ENCODE measurements around the gene MROH9. TPM values are rescaled to one million over a fixed set of nuclear protein-coding genes. Genes with fewer than 3 reads are reported as not detected.

MROH9 gene
- total and polyA plus RNA-seq, 7 experiments from 2014 or later, result not detected

GRCh38 chr1:170964506-170964905 is 29.2 kb downstream of the MROH9 start:
- no peak overlapping the region for H3K27ac ChIP-seq (ENCODE audit: low read depth, low read length)
- H3K36me3 ChIP-seq (ENCODE audit: control insufficient read depth in 2 of 3, insufficient read depth in 3 of 3, low read length in 3 of 3), result no peaks in the 10 kb centered on the region
- H3K4me1 Mint-ChIP-seq, result no peaks in the 10 kb centered on the region
- intact Hi-C loops (cut with micrococcal nuclease), result no loop called here
- DNase-seq (no peak), ATAC-seq (no peak)
- H3K4me1 ChIP-seq (ENCODE audit: control insufficient read depth in 2 of 2, insufficient read depth in 2 of 2, low read length in 2 of 2), result no peaks in the 10 kb centered on the region
- H3K4me3 ChIP-seq (ENCODE audit: low read length), result no peak overlapping the region
- H3K4me3 Mint-ChIP-seq, result no peak overlapping the region
- POLR2A ChIA-PET, result no interaction called here
- CTCF ChIA-PET, result interaction anchor here (1.4 kb wide), 1 partner anchor 349 kb away, joined by 4 read pairs; the partner anchor contains the start of gene FMO4
- no peaks in the 10 kb centered on the region for H3K9me3 ChIP-seq (ENCODE audit: control insufficient read depth in 2 of 3, low read length in 3 of 3)
- no peaks in the 10 kb centered on the region for H3K9me3 Mint-ChIP-seq
- no peak overlapping the region for H3K27ac Mint-ChIP-seq
- no peaks in the 10 kb centered on the region for H3K36me3 Mint-ChIP-seq
- peaks cover 12 to 43% (median 28%) of the 10 kb centered on the region in 5 donors for H3K27me3 Mint-ChIP-seq
- H3K27me3 ChIP-seq (ENCODE audit: control insufficient read depth in 2 of 2, insufficient read depth in 2 of 2, low read length in 2 of 2), result no peaks in the 10 kb centered on the region

GRCh38 chr1:170967042-170967910 is 31.9 kb downstream of the MROH9 start:
- H3K4me3 Mint-ChIP-seq, result no peak overlapping the region
- Histone ChIP-seq H3K9me3 (ENCODE audit: control insufficient read depth in 2 of 3, low read length in 3 of 3) (no peaks in the 10 kb centered on the region), H3K36me3 (ENCODE audit: control insufficient read depth in 2 of 3, insufficient read depth in 3 of 3, low read length in 3 of 3) (no peaks in the 10 kb centered on the region), H3K4me1 (ENCODE audit: control insufficient read depth in 2 of 2, insufficient read depth in 2 of 2, low read length in 2 of 2) (no peaks in the 10 kb centered on the region), H3K4me3 (ENCODE audit: low read length) (no peak overlapping the region), H3K27me3 (ENCODE audit: control insufficient read depth in 2 of 2, insufficient read depth in 2 of 2, low read length in 2 of 2) (no peaks in the 10 kb centered on the region), H3K27ac (ENCODE audit: low read depth, low read length) (no peak overlapping the region)
- no peak overlapping the region for H3K27ac Mint-ChIP-seq
- POLR2A ChIA-PET, result interaction anchor here (0.6 to 0.7 kb wide), 2 partner anchors 19 to 346 kb away, joined by 3 read pairs; partner anchors contain the start of gene FMO4
- H3K9me3 Mint-ChIP-seq, result no peaks in the 10 kb centered on the region
- H3K36me3 Mint-ChIP-seq, result no peaks in the 10 kb centered on the region
- H3K27me3 Mint-ChIP-seq, result peaks cover 9 to 49% (median 25%) of the 10 kb centered on the region in 5 donors
- DNase-seq (peak in 2 of 9 donors; percentile 7 to 19), ATAC-seq (no peak)
- CTCF ChIA-PET, result interaction anchor here (0.5 to 3.2 kb wide), 2 partner anchors 222 to 346 kb away, joined by 4 to 35 read pairs; partner anchors contain the start of gene FMO4
- no peaks in the 10 kb centered on the region for H3K4me1 Mint-ChIP-seq
- intact Hi-C loops (cut with micrococcal nuclease), result loop anchor here (2.0 to 5.0 kb wide), 2 partner anchors 348 to 885 kb away; partner anchors contain the start of gene FMO4 (in 1 of the 2)

DNA sequence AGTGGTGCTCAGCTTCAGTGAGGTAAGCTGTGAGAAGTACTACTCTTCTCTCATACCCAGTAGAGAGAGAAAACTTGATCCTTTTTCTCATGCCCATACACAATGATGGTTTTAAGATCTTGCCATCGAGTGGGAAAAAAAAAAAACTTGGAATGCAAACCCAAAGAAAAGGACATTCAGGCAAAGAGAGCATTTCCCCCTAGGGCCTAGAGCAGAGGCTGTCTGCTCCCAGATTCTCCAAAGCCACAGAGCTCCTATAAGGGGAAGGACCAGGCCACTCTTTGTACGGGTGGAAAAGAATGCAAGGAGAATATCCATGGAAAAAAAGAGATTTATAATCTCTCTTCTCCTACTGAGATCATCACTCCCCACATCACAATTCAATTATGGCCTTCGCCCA is 34.9 kb downstream of the MROH9 start:
- ATAC-seq, result no peak
- Mint-ChIP-seq H3K27ac (no peak overlapping the region), H3K4me1 (no peaks in the 10 kb centered on the region), H3K9me3 (peaks cover 0 to under 1% (median 0%) of the 10 kb centered on the region in 11 donors), H3K4me3 (no peak overlapping the region), H3K36me3 (no peaks in the 10 kb centered on the region), H3K27me3 (peaks cover 4 to 26% (median 19%) of the 10 kb centered on the region in 5 donors)
- DNase-seq, result no peak
- CTCF ChIA-PET, result interaction anchor here (0.6 kb wide), 1 partner anchor 168 kb away, joined by 3 read pairs; no protein-coding TSS in a partner anchor
- no peaks in the 10 kb centered on the region for H3K36me3 ChIP-seq (ENCODE audit: control insufficient read depth in 2 of 3, insufficient read depth in 3 of 3, low read length in 3 of 3)
- H3K9me3 ChIP-seq (ENCODE audit: control insufficient read depth in 2 of 3, low read length in 3 of 3), result no peaks in the 10 kb centered on the region
- no peaks in the 10 kb centered on the region for H3K4me1 ChIP-seq (ENCODE audit: control insufficient read depth in 2 of 2, insufficient read depth in 2 of 2, low read length in 2 of 2)
- H3K27ac ChIP-seq (ENCODE audit: low read depth, low read length), result no peak overlapping the region
- POLR2A ChIA-PET, result no interaction called here
- no peak overlapping the region for H3K4me3 ChIP-seq (ENCODE audit: low read length)
- intact Hi-C loops (cut with micrococcal nuclease), result no loop called here
- H3K27me3 ChIP-seq (ENCODE audit: control insufficient read depth in 2 of 2, insufficient read depth in 2 of 2, low read length in 2 of 2), result no peaks in the 10 kb centered on the region

DNA sequence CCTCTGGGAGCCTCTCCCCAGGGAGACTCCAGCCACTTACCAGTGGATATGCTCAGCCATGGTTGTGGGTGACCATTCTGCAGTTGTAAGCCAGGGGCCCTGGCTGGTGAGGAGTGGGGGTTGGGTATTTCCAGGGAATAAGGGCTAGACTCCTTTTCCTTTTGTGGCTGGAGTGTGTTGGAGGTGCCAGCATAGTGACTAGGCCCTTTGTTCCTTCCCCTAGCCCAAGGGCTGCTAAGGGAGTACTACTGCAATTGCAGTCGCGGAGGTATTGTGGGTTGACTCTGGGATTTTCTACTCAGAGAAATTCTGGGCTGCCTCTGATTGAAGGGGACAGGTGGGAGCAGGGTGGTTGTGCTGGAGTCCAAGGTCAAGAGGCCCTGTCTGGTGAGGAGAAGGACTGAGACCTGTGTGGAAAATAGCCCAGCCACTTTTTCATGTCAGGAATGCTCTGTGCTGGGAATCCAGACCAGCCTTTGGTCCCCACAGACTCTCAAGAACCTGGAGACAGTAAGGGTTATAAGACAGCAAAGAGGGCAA is 43.1 kb downstream of the MROH9 start:
- H3K4me3 Mint-ChIP-seq, result no peak overlapping the region
- no peaks in the 10 kb centered on the region for H3K36me3 Mint-ChIP-seq
- no peak for DNase-seq
- H3K27me3 Mint-ChIP-seq, result peaks cover 0 to 14% (median 7%) of the 10 kb centered on the region in 5 donors
- intact Hi-C loops (cut with micrococcal nuclease), result no loop called here
- H3K4me1 ChIP-seq (ENCODE audit: control insufficient read depth in 2 of 2, insufficient read depth in 2 of 2, low read length in 2 of 2), result no peaks in the 10 kb centered on the region
- ChIA-PET POLR2A (interaction anchor here (0.6 kb wide), 1 partner anchor 335 kb away, joined by 3 read pairs; the partner anchor contains the start of gene FMO4), CTCF (no interaction called here)
- no peak for ATAC-seq
- peaks cover 0 to 32% (median 8%) of the 10 kb centered on the region in 11 donors for H3K9me3 Mint-ChIP-seq
- H3K27ac Mint-ChIP-seq, result no peak overlapping the region
- H3K36me3 ChIP-seq (ENCODE audit: control insufficient read depth in 2 of 3, insufficient read depth in 3 of 3, low read length in 3 of 3), result no peaks in the 10 kb centered on the region
- no peaks in the 10 kb centered on the region for H3K4me1 Mint-ChIP-seq
- H3K27ac ChIP-seq (ENCODE audit: low read depth, low read length), result no peak overlapping the region
- no peaks in the 10 kb centered on the region for H3K9me3 ChIP-seq (ENCODE audit: control insufficient read depth in 2 of 3, low read length in 3 of 3)
- H3K27me3 ChIP-seq (ENCODE audit: control insufficient read depth in 2 of 2, insufficient read depth in 2 of 2, low read length in 2 of 2), result no peaks in the 10 kb centered on the region
- no peak overlapping the region for H3K4me3 ChIP-seq (ENCODE audit: low read length)

- intact Hi-C loops (cut with micrococcal nuclease), result no loop called here
- POLR2A ChIA-PET, result no interaction called here
Measured at GRCh38 chr1:170985406-170985805, 50.1 kb downstream of the MROH9 start.

DNA sequence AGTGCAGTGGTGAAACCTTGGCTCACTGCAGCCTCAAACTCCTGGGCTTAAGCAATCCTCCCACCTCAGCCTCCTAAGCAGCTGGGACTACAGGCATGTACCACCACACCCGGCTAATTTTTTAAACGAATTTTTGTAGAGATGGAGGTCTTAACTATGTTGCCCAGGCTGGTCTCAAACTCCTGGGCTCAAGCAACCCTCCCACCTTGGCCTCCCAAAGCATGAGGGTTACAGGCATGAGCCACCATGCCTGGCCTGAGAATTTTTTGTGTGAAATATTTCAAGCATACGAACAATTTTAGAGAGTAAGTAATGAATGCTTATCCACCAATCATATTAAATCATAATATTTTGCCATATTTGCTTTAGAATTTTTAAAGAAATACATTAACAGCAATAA is 51.6 kb downstream of the MROH9 start:
- no peaks in the 10 kb centered on the region for H3K4me1 ChIP-seq (ENCODE audit: control insufficient read depth in 2 of 2, insufficient read depth in 2 of 2, low read length in 2 of 2)
- Mint-ChIP-seq H3K27me3 (no peaks in the 10 kb centered on the region), H3K4me3 (no peak overlapping the region), H3K27ac (no peak overlapping the region), H3K9me3 (peaks cover 0 to 4% (median 0%) of the 10 kb centered on the region in 11 donors), H3K4me1 (no peaks in the 10 kb centered on the region), H3K36me3 (no peaks in the 10 kb centered on the region)
- ATAC-seq (no peak), DNase-seq (no peak)
- ChIA-PET CTCF (no interaction called here), POLR2A (no interaction called here)
- H3K36me3 ChIP-seq (ENCODE audit: control insufficient read depth in 2 of 3, insufficient read depth in 3 of 3, low read length in 3 of 3), result no peaks in the 10 kb centered on the region
- H3K4me3 ChIP-seq (ENCODE audit: low read length), result no peak overlapping the region
- H3K27me3 ChIP-seq (ENCODE audit: control insufficient read depth in 2 of 2, insufficient read depth in 2 of 2, low read length in 2 of 2), result no peaks in the 10 kb centered on the region
- no peaks in the 10 kb centered on the region for H3K9me3 ChIP-seq (ENCODE audit: control insufficient read depth in 2 of 3, low read length in 3 of 3)
- H3K27ac ChIP-seq (ENCODE audit: low read depth, low read length), result no peak overlapping the region
- intact Hi-C loops (cut with micrococcal nuclease), result no loop called here

More at GRCh38 chr1:170985406-170985805, 50.1 kb downstream of the MROH9 start:
- Mint-ChIP-seq H3K4me1 (no peaks in the 10 kb centered on the region), H3K9me3 (peaks cover 0 to 9% (median 0%) of the 10 kb centered on the region in 11 donors), H3K4me3 (no peak overlapping the region), H3K27me3 (peaks cover 0 to 3% (median 0%) of the 10 kb centered on the region in 5 donors), H3K27ac (no peak overlapping the region), H3K36me3 (no peaks in the 10 kb centered on the region)
- CTCF ChIA-PET, result no interaction called here
- no peaks in the 10 kb centered on the region for H3K9me3 ChIP-seq (ENCODE audit: control insufficient read depth in 2 of 3, low read length in 3 of 3)
- H3K36me3 ChIP-seq (ENCODE audit: control insufficient read depth in 2 of 3, insufficient read depth in 3 of 3, low read length in 3 of 3), result no peaks in the 10 kb centered on the region
- DNase-seq (no peak), ATAC-seq (no peak)
- H3K4me3 ChIP-seq (ENCODE audit: low read length), result no peak overlapping the region
- no peaks in the 10 kb centered on the region for H3K4me1 ChIP-seq (ENCODE audit: control insufficient read depth in 2 of 2, insufficient read depth in 2 of 2, low read length in 2 of 2)
- H3K27ac ChIP-seq (ENCODE audit: low read depth, low read length), result no peak overlapping the region
- H3K27me3 ChIP-seq (ENCODE audit: control insufficient read depth in 2 of 2, insufficient read depth in 2 of 2, low read length in 2 of 2), result no peaks in the 10 kb centered on the region

Measured in naive thymus-derived CD4-positive, alpha-beta T cell (primary cell).